Choroid plexus epithelial cell (primary cell): ENCODE results near the gene STK32A.

Experiments
- DNase-seq: peaks from one replicate; pipeline ENCODE4 v3.0.0-alpha.2; 2010; ENCODE audit warnings: low read depth
- H3K4me3 ChIP-seq: 2 replicates; pipeline ENCODE4 v1.5.1; 2011; ENCODE audit warnings: low read depth, mild to moderate bottlenecking, control low read depth, low read length, moderate library complexity
- TF ChIP-seq, protein P1 (sequence below): conservative IDR thresholded peaks from 2 replicates; pipeline ENCODE4 v1.5.1; 2011; ENCODE audit warnings: low read depth, mild to moderate bottlenecking, control low read depth, inconsistent platforms, low read length, moderate library complexity

The STK32A gene

GRCh38 chr5:147387109-147387508, 152.3 kb downstream of the STK32A start:
- H3K4me3 ChIP-seq = no peak overlapping the region
- TF ChIP-seq, protein P1, sequence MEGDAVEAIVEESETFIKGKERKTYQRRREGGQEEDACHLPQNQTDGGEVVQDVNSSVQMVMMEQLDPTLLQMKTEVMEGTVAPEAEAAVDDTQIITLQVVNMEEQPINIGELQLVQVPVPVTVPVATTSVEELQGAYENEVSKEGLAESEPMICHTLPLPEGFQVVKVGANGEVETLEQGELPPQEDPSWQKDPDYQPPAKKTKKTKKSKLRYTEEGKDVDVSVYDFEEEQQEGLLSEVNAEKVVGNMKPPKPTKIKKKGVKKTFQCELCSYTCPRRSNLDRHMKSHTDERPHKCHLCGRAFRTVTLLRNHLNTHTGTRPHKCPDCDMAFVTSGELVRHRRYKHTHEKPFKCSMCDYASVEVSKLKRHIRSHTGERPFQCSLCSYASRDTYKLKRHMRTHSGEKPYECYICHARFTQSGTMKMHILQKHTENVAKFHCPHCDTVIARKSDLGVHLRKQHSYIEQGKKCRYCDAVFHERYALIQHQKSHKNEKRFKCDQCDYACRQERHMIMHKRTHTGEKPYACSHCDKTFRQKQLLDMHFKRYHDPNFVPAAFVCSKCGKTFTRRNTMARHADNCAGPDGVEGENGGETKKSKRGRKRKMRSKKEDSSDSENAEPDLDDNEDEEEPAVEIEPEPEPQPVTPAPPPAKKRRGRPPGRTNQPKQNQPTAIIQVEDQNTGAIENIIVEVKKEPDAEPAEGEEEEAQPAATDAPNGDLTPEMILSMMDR = no peak
- DNase-seq = no peak

- H3K4me3 ChIP-seq = no peak overlapping the region
- TF ChIP-seq, protein P1 = no peak
- no peak for DNase-seq
Observed at GRCh38 chr5:147388184-147389108, 153.6 kb downstream of the STK32A start.

DNA sequence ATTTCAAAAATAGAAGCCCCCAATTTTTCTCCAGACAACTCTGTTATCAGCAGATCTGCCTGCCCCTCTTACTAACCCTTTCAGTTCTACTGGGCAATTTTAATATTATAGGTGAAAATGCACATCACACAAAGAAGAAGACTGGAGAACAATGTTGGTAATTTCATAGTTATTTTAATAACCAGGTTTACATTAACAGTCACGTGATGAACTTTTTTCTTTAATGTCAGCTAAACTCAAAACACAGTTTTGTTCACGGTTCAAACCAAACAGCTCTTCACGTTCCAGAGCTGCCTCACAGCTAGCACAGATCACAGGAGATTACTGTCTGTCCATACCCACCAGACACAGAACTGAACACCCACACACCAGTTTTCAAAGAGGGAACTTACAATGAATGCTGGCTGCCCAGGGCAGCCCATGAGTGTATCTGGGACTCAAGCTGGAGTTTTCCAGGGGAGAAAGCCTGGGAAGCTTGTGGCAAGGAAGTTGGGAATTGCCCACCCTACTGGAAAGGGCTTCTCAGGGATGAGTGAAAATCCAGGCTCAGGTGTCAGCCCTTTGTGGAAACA, 155.9 kb downstream of the STK32A start:
- no peak overlapping the region for H3K4me3 ChIP-seq
- TF ChIP-seq, protein P1 = no peak
- no peak for DNase-seq

- peak; percentile 90 for DNase-seq
- TF ChIP-seq, protein P1 = peak; percentile 84
- no peak overlapping the region for H3K4me3 ChIP-seq
Observed at GRCh38 chr5:147391781-147392180, 157.0 kb downstream of the STK32A start.

DNA sequence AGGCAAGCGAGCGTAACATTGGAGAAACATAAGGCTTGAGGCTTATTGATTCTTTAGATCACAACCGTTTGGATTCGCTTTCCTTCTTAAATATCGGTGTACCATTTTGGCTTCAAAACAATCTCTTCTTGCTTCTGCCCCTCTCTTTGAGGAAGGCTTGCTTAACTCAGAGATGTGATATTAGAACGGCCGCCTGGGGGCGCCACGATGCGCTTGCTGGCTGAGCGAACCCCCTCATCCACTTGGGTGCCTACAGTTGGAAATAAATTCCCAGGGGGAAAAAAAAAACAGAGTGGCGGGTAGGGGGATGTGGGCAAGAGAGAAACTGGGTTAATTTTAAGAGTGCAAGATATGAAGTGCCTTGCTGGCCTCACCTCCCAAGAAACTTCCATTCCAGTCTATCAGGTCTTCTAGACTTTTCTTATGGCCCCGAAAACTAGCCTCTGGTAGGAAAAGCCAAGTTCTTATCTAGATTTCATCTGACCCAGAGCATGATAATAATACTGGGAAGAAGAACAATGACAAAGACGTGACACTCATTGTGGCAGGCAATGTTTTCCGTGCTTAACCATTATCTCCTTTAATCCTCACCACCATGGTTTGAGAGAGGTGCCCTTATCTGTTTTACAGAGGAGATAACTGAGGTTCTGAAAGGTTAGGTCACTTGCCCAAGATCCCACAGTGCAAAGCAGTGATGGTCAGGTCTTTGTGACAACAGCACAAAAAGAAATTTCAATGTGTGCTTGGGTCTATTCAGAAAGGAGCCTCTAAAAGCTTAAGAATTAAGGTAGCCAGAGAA, 159.2 kb downstream of the STK32A start:
- TF ChIP-seq, protein P1 = peak; percentile 41
- no peak for DNase-seq
- H3K4me3 ChIP-seq = no peak overlapping the region

DNA sequence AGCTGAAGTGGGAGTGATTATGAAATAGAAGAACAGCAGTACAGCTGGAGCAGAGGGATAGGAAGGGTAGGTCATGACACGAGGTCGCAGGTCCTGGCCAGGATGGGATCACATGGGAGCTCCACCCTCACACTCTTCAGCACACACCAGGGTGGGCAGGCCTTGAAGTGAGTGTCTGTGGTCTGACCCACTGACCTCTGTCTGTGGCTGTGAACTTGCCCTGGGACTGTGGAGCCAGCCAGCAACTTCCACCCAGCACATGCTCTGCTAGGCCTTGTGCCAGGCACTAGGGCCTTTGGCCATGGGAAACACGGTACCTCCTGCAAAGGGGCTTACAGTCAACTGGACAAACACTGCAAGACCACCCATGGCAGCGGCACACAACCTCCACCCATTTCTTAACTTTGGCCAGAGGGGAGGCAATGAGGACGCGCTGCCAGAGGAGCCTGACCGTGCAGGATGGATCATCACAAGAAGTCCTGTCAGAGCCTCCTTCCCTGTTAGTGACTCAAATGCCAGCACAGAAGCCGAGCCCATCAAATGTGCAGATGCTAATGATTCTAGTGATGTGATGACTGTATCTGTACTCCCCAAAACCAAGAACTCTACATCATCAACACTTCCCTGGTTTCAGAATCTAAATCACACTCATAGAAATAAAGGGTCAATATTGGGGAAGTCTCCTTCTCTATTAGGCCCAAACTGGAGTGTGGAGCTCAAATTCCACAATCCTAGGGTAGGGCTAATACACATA, 161.4 kb downstream of the STK32A start:
- no peak overlapping the region for H3K4me3 ChIP-seq
- DNase-seq = peak; percentile 48
- TF ChIP-seq, protein P1 = no peak
